A549 (cell line): ENCODE measurements around the gene SPTBN5. TPM values are rescaled to one million over a fixed set of nuclear protein-coding genes. Genes with fewer than 3 reads are reported as not detected.

ENCODE experiments used
- ATAC-seq, 2 experiments: fragments of 200-7000 bp in 1 of 2; fragments of >200 bp in 1 of 2; cut with Nextera tagmentation in 1 of 2; cut with Tn5 transposase in 1 of 2; 3 replicates each; pipeline versions ENCODE4 v1.8.0 to v1.9.1; 2018 to 2020; ENCODE audit warnings: mild to moderate bottlenecking in 1 of 2, moderate library complexity in 1 of 2
- CTCF ChIA-PET: fragments of 300-600 bp; sonication (Branson Sonifier 250); formaldehyde crosslinking; extraction: SDS; loops from one replicate; lab custom pipeline; 2021; ENCODE audit warnings: antibody characterized with exemption, inconsistent platforms; lab: Yijun Ruan, JAX
- POLR2A ChIA-PET: fragments of 350-600 bp; formaldehyde crosslinking; extraction: SDS; loops from one replicate; lab custom pipeline; 2021; ENCODE audit warnings: antibody characterized with exemption, inconsistent platforms; lab: Yijun Ruan, JAX
- DNase-seq, 2 experiments: peaks; one replicate each; pipeline versions ENCODE4 v3.0.0 to v3.0.0-alpha.2; 2011 to 2016; ENCODE audit warnings: low read depth in 1 of 2, low spot score in 1 of 2
- FAIRE-seq: peaks from 2 replicates; lab custom pipeline; 2011; peaks lifted over from hg19 to GRCh38; lab: Jason Lieb, UNC
- H3K27ac ChIP-seq, 2 experiments: fragments of >200 bp; sonication (Bioruptor Twin); formaldehyde crosslinking; 3 replicates each; pipeline ENCODE4 v1.5.1; 2016 to 2017
- H3K4me1 ChIP-seq: fragments of >200 bp; sonication (Bioruptor Twin); formaldehyde crosslinking; 3 replicates; pipeline ENCODE4 v1.6.1; 2016
- H3K4me2 ChIP-seq: fragments of >200 bp; sonication (Bioruptor Twin); formaldehyde crosslinking; 3 replicates; pipeline ENCODE4 v1.6.1; 2016
- H3K4me3 ChIP-seq: fragments of >200 bp; sonication (Bioruptor Twin); formaldehyde crosslinking; 3 replicates; pipeline ENCODE4 v1.5.1; 2016
- H3K9me3 ChIP-seq: fragments of >200 bp; sonication (Bioruptor Twin); formaldehyde crosslinking; 3 replicates; pipeline ENCODE4 v1.6.1; 2016
- CBX2 ChIP-seq: fragments of 200-600 bp; sonication (generic); IDR thresholded peaks from 2 replicates; pipeline ENCODE4 v1.6.1; 2016; ENCODE audit warnings: low read depth, mild to moderate bottlenecking, borderline replicate concordance
- CEBPB ChIP-seq, 2 experiments: fragments of >200 bp in 1 of 2; sonication (Bioruptor Twin) in 1 of 2; formaldehyde crosslinking in 1 of 2; IDR thresholded peaks; 2 replicates each; pipeline ENCODE4 v1.6.1; 2012 to 2016
- E2F6 ChIP-seq: IDR thresholded peaks from 2 replicates; pipeline ENCODE4 v1.6.1; 2012; ENCODE audit warnings: low read depth, borderline replicate concordance
- EHMT2 ChIP-seq: fragments of 200-600 bp; sonication (generic); IDR thresholded peaks from 2 replicates; pipeline ENCODE4 v1.6.1; 2016; ENCODE audit warnings: antibody characterized with exemption, low read depth, mild to moderate bottlenecking, moderate library complexity
- ELK1 ChIP-seq: fragments of 150-350 bp; IDR thresholded peaks from 2 replicates; pipeline ENCODE4 v1.6.1; 2014; ENCODE audit warnings: low read depth, mild to moderate bottlenecking, low read length
- EP300 ChIP-seq, 2 experiments: fragments of >200 bp; sonication (Bioruptor Twin); formaldehyde crosslinking; IDR thresholded peaks; 2 replicates in 1 of 2; 3 replicates in 1 of 2; pipeline ENCODE4 v1.6.1; 2016 to 2017
- FOSL2 ChIP-seq, 2 experiments: fragments of 450-650 bp in 1 of 2; fragments of >200 bp in 1 of 2; sonication (Bioruptor Twin) in 1 of 2; formaldehyde crosslinking; IDR thresholded peaks; 2 replicates each; pipeline versions ENCODE4 v1.5.0 to v1.6.1; 2016 to 2020; ENCODE audit warnings: mild to moderate bottlenecking in 1 of 2, moderate library complexity in 1 of 2
- FOXS1 ChIP-seq: fragments of 250-450 bp; sonication (Bioruptor Pico); IDR thresholded peaks from 2 replicates; pipeline ENCODE4 v1.5.0; 2020; ENCODE audit warnings: mild to moderate bottlenecking, moderate library complexity
- JUN ChIP-seq, 2 experiments: fragments of >200 bp; sonication (Bioruptor Twin); formaldehyde crosslinking; IDR thresholded peaks; 2 replicates in 1 of 2; 3 replicates in 1 of 2; pipeline ENCODE4 v1.6.1; 2016 to 2017
- MAFK ChIP-seq: fragments of 450-650 bp; IDR thresholded peaks from 2 replicates; pipeline ENCODE4 v1.6.1; 2014; ENCODE audit not compliant: partially characterized antibody
- MAX ChIP-seq: IDR thresholded peaks from 2 replicates; pipeline ENCODE4 v1.6.1; 2012
- NPAS2 ChIP-seq: fragments of 250-450 bp; sonication (Bioruptor Pico); IDR thresholded peaks from 2 replicates; pipeline ENCODE4 v1.8.0; 2022; ENCODE audit warnings: mild to moderate bottlenecking, moderate library complexity, borderline replicate concordance
- RCOR1 ChIP-seq: fragments of 150-350 bp; IDR thresholded peaks from 2 replicates; pipeline ENCODE4 v1.6.1; 2014; ENCODE audit warnings: antibody characterized with exemption, low read length, low read depth
- SMC3 ChIP-seq: fragments of >200 bp; sonication (Bioruptor Twin); formaldehyde crosslinking; IDR thresholded peaks from 3 replicates; pipeline ENCODE4 v1.6.1; 2018; ENCODE audit warnings: inconsistent platforms
- SREBF2 ChIP-seq: fragments of 450-650 bp; IDR thresholded peaks from 2 replicates; pipeline ENCODE4 v1.6.1; 2014; ENCODE audit warnings: mild to moderate bottlenecking, moderate library complexity
- TFCP2L1 ChIP-seq: fragments of 250-450 bp; sonication (Bioruptor Pico); IDR thresholded peaks from 2 replicates; pipeline ENCODE4 v1.5.0; 2021; ENCODE audit warnings: mild to moderate bottlenecking
- ZC3H11A ChIP-seq: fragments of 450-650 bp; IDR thresholded peaks from 2 replicates; pipeline ENCODE4 v1.6.1; 2014; ENCODE audit warnings: antibody characterized with exemption, mild to moderate bottlenecking
- ZSCAN20 ChIP-seq: fragments of 250-450 bp; sonication (Bioruptor Pico); IDR thresholded peaks from 2 replicates; pipeline ENCODE4 v1.8.0; 2022; ENCODE audit warnings: mild to moderate bottlenecking, moderate library complexity
- WGBS: methylation state at CpG from one replicate; pipeline ENCODE4 v1.1.6; 2017; ENCODE audit errors: missing lambda C conversion rate; 5-methylcytosine and 5-hydroxymethylcytosine counted together
- polyA plus RNA-seq, 4 experiments: library from polyadenylated mRNA; depleted of rRNA in 3 of 4; stranded (reverse); fragments of >200 nt; fragmentation: RNase III in 1 of 4; extraction: RNeasy Plus Mini Kit Qiagen cat#74134 plus additional on column Dnase treatment in 1 of 4; gene quantifications; 2 replicates in 3 of 4; 3 replicates in 1 of 4; pipeline ENCODE4 v1.2.3, GENCODE V29; 2011 to 2017
- TF ChIP-seq, protein P1 (sequence below): IDR thresholded peaks from 2 replicates; pipeline ENCODE4 v1.6.1; 2012
- TF ChIP-seq, protein P2 (sequence below): fragments of >200 bp; sonication (Bioruptor Twin); formaldehyde crosslinking; IDR thresholded peaks from 3 replicates; pipeline ENCODE4 v1.6.1; 2016
- TF ChIP-seq, protein P3 (sequence below): fragments of >200 bp; sonication (Bioruptor Twin); formaldehyde crosslinking; IDR thresholded peaks from 2 replicates; pipeline ENCODE4 v1.6.1; 2016
- TF ChIP-seq, protein P4 (sequence below): fragments of 250-450 bp; sonication (Bioruptor Pico); IDR thresholded peaks from 2 replicates; pipeline ENCODE4 v1.5.0; 2021; ENCODE audit warnings: mild to moderate bottlenecking, moderate library complexity, borderline replicate concordance

The SPTBN5 gene
- polyA plus RNA-seq, 2 of the 4 experiments (the other 2 are of a cell fraction) = 0.05 to 0.17 TPM

- ChIA-PET CTCF (interaction anchor here (0.6 to 2.5 kb wide), 4 partner anchors 10 to 244 kb away, joined by 3 to 10 read pairs (median 7); no protein-coding TSS in a partner anchor), POLR2A (no interaction called here)
- no peaks in the 10 kb centered on the region for H3K9me3 ChIP-seq
- ATAC-seq (no peak), FAIRE-seq (no peak), DNase-seq (no peak)
- no peak overlapping the region for H3K4me3 ChIP-seq
- no peak overlapping the region for H3K4me2 ChIP-seq
- no peak overlapping the region for H3K27ac ChIP-seq
- TF ChIP-seq EP300 (IDR thresholded peaks at IDR 0.05) = no peak
- TF ChIP-seq SREBF2 = no peak
- TF ChIP-seq CEBPB (IDR thresholded peaks at IDR 0.05) = no peak
- no peak for TF ChIP-seq SMC3
- TF ChIP-seq, protein P1, sequence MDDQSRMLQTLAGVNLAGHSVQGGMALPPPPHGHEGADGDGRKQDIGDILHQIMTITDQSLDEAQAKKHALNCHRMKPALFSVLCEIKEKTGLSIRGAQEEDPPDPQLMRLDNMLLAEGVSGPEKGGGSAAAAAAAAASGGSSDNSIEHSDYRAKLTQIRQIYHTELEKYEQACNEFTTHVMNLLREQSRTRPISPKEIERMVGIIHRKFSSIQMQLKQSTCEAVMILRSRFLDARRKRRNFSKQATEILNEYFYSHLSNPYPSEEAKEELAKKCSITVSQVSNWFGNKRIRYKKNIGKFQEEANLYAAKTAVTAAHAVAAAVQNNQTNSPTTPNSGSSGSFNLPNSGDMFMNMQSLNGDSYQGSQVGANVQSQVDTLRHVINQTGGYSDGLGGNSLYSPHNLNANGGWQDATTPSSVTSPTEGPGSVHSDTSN = no peak
- H3K4me1 ChIP-seq = no peaks in the 10 kb centered on the region
- 89% methylated on average over 3 of the region's 3 CpGs for WGBS
Observed at GRCh38 chr15:41801850-41802455, 91.9 kb downstream of the SPTBN5 start.

DNA sequence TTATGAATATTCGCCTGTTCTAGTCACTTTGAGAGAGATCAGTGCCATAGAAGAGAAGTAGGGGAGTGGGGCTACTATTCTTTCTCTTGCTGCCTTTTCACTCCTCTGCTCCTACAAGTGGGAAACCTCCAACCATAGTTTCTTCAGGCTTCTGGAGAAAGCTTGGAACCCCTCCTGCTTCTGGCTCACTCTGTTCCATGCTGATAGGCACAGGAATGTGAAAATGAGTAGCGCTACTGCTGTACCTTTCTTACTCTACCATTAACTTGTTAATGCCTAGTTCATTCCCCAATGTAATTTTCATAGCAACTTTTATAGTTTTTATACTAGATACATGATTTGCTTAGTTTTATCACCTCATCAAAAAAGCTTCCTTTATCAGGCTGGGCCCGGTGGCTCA, 92.7 kb downstream of the SPTBN5 start:
- CTCF ChIA-PET = interaction anchor here (1.0 to 2.5 kb wide), 2 partner anchors 28 to 198 kb away, joined by 3 to 7 read pairs; no protein-coding TSS in a partner anchor
- H3K4me1 ChIP-seq = no peaks in the 10 kb centered on the region
- 93% methylated on average over 3 of the region's 3 CpGs for whole genome bisulfite sequencing
- DNase-seq (no peak), ATAC-seq (no peak), FAIRE-seq (no peak)
- no peak overlapping the region for H3K4me2 ChIP-seq
- H3K4me3 ChIP-seq = no peak overlapping the region
- TF ChIP-seq NPAS2 (CRISPR knock-in tag) (no peak), E2F6 (no peak), MAFK (no peak), ELK1 (no peak), EHMT2 (no peak), JUN (IDR thresholded peaks at IDR 0.05) (no peak), ZC3H11A (no peak), TFCP2L1 (no peak), CBX2 (no peak)
- TF ChIP-seq, protein P2, sequence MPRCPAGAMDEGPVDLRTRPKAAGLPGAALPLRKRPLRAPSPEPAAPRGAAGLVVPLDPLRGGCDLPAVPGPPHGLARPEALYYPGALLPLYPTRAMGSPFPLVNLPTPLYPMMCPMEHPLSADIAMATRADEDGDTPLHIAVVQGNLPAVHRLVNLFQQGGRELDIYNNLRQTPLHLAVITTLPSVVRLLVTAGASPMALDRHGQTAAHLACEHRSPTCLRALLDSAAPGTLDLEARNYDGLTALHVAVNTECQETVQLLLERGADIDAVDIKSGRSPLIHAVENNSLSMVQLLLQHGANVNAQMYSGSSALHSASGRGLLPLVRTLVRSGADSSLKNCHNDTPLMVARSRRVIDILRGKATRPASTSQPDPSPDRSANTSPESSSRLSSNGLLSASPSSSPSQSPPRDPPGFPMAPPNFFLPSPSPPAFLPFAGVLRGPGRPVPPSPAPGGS = no peak
- TF ChIP-seq, protein P3, sequence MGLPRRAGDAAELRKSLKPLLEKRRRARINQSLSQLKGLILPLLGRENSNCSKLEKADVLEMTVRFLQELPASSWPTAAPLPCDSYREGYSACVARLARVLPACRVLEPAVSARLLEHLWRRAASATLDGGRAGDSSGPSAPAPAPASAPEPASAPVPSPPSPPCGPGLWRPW = no peak
- no peaks in the 10 kb centered on the region for H3K9me3 ChIP-seq
- H3K27ac ChIP-seq = no peak overlapping the region
- POLR2A ChIA-PET = no interaction called here

- no peak overlapping the region for H3K27ac ChIP-seq
- TF ChIP-seq, protein P4, sequence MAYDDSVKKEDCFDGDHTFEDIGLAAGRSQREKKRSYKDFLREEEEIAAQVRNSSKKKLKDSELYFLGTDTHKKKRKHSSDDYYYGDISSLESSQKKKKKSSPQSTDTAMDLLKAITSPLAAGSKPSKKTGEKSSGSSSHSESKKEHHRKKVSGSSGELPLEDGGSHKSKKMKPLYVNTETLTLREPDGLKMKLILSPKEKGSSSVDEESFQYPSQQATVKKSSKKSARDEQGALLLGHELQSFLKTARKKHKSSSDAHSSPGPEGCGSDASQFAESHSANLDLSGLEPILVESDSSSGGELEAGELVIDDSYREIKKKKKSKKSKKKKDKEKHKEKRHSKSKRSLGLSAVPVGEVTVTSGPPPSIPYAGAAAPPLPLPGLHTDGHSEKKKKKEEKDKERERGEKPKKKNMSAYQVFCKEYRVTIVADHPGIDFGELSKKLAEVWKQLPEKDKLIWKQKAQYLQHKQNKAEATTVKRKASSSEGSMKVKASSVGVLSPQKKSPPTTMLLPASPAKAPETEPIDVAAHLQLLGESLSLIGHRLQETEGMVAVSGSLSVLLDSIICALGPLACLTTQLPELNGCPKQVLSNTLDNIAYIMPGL (CRISPR knock-in tag) = no peak
- TF ChIP-seq RCOR1 = no peak
- no peak for TF ChIP-seq ZSCAN20
- TF ChIP-seq MAX = no peak
- TF ChIP-seq FOSL2 (IDR thresholded peaks at IDR 0.05) = no peak
- TF ChIP-seq FOSL2 (CRISPR knock-in tag; IDR thresholded peaks at IDR 0.05) = no peak
- TF ChIP-seq FOXS1 (CRISPR knock-in tag) = no peak
- no peak for ATAC-seq
- ChIA-PET CTCF (no interaction called here), POLR2A (no interaction called here)
- H3K4me1 ChIP-seq = no peaks in the 10 kb centered on the region
- no peaks in the 10 kb centered on the region for H3K9me3 ChIP-seq
- no peak for FAIRE-seq
- 90% methylated on average over 5 of the region's 5 CpGs for WGBS
- H3K4me3 ChIP-seq = no peak overlapping the region
- no peak overlapping the region for H3K4me2 ChIP-seq
- no peak for DNase-seq
Observed at GRCh38 chr15:41799488-41799805, 94.4 kb downstream of the SPTBN5 start.
